Right kidney (tissue), 1 donor: ENCODE measurements around the gene FCRL3.

Experiments used
- DNase-seq: peaks from one replicate; pipeline ENCODE4 v3.0.0-alpha.2; 2016

Gene FCRL3

DNA sequence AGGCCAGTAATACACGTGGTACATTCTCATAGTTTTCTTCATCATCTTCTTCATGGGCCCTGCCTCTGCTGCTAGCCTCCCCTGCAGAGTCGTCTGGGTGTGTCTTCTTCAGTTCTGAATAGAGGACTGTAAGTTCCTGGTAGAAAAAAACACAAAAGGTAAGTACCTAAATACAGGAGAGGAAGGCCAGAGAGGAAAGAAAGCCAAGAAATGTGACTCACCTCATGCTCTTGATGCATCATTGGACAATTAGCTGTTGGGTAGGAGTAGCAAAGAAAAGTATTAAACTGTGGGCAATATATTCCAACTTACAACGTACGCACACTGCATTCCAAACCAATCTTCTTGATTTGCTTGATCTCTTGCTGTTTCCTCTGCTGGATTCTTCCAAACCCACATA, 21.8 kb downstream of the FCRL3 start:
- no peak for DNase-seq

DNA sequence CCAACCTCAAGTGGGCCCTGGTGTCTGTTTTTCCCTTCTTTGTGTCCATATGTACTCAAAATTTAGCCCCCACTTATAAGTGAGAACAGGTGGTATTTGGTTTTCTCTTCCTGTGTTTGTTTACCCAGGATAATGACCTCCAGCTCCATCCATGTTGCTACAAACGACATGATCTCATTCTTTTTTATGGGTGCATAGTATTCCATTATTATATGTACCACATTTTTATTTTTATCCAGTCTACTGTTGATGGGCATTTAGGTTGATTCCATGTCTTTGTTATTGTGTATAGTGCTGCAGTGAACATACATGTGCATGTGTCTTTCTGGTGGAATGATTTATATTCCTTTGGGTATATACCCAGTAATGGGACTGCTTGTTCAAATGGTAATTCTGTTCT, 27.6 kb downstream of the FCRL3 start:
- DNase-seq = no peak

DNA sequence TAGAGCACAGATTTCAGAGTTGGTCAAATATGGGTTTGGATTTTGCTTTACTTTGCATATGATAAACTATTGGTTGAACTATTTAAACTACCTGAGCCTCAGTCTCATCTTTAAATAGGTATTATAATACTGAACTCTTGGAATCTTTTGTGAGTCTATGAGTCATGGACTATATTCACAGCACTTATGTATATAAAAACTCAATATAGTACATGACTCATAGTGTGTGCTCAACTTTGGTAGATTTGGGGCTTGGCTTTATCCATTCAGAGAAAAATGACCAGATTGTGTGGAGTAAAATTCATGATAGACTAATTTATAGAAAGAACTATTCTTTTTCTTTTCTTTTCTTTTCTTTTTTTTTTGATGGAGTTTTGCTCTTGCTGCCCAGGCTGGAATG, 28.7 kb downstream of the FCRL3 start:
- DNase-seq = no peak

DNA sequence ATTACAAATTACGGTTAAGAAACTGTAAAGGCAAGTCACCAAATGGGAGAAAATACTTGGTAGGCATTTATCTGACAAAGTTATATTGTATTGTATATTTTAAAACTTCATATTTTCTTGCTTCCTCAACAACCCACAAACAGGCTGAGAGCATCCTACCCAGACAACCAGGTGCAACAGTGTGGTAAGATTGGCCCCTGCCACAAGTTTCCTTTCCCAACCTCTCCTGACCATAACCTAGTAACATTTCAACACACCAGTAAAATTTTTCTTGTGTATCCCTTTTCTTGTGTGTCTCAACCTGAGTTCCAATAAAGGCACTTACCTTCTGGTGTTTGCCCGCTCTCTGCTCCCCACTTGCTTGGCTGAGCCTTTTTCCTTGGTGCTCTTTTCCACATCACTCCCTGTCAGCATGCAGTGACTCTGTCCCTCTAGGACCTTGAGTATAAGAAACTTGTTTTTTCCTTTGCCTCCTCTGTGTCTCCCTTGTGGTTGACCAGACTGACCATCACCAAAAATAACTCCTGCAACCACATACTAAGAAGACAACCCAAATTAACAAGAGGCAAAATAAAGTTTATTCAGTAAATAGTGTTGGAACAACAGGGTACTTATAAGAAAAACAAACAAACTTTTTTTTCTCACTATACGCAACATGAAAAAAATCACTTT, 40.9 kb downstream of the FCRL3 start:
- no peak for DNase-seq

DNA sequence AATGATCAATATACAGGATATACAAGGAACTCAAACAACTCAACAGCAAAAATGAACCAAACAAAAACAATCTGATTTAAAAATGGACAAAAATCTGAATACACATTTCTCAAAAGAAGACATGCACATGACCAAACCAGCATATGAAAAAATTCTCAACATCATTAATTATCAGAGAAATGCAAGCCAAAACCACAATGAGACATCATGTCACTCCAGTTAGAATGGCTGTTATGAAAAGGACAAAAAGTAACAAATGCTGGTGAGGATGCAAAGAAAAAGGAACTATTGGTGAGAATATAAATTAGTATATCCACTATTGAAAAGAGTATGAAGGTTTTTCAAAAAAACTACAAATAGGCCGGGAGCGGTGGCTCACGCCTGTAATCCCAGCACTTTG, 42.0 kb downstream of the FCRL3 start:
- no peak for DNase-seq

DNA sequence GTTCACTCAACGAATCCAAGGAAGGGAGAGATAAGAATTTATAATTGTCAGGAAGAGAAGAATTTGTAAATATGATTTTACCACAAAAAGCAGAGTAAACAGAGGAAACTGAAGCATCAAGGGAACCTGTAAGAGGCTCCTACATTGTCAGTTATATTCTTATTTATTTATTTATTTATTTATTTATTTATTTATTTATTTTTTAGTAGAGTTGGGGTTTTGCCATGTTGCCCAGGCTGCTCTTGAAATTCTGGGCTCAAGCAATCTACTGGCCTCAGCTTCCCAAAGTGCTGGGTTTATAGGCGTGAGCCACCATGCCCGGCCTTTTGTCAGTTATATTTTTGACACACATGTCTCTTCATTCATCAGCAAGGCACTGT, 47.1 kb downstream of the FCRL3 start:
- no peak for DNase-seq

DNA sequence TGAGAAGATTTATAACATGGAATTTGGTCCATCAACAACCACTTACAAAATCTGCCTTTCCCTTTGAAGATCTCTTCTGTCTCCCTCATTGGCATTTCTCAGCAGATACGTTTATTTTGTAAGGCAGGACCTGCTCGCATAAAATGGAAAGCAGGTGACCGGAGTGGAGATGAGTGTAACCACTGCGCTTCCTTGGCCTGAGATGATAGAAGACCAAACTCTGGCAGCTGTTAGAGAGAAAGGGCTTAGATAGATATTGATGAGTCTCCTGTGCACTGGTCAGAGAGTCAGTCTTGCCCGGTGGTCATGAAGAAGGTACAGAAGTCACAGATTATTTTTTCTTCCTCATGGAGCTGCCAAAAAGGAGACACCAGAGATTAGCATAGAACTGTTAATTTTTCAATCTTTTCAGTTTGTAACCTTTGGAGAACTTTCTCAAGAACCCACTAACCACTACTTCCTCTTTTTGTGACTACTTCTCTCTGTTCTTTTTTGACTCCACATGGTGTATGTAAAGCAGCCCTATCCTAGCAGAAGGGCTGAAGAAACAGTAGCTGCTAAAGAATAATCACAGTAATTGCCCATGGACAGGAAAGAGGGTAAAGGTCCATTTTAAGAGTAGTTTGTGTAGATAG, 47.6 kb downstream of the FCRL3 start:
- no peak for DNase-seq

DNA sequence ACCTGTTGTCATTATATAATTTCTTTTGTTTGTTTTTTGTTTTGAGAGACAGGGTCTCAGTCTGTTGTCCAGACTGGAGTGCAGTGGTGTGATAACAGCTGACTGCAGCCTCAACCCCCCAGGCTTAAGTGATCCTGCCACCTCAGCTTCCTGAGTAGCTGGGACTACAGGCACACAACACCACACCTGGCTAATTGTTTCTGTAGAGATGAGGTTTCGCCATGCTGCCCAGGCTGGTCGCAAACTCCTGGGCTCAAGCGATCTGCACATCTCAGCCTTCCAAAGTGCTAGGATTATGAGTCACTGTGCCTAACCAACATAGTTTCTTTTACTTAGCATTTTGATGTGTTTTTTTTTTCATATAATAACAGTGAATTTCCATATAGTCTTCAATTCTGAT, 52.3 kb downstream of the FCRL3 start:
- DNase-seq = no peak

DNA sequence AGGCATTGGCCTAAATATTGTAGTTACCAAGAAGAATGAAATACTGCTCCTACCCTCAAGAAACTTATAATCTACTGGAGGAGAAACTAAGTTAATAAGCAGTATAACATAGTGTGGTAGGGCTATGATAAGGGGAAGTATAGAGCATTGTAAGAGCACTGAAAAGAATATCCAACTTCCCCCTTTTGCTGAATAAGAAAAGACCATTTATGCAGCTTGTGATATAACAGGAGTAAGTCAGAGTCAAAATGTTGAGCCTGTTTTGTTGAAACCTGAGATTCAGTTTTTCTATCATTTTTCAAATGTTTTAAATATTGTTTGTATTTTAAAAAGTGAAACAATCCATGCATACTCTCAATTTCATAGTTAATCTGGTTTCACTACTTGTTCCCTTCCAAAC, 54.4 kb downstream of the FCRL3 start:
- no peak for DNase-seq

DNA sequence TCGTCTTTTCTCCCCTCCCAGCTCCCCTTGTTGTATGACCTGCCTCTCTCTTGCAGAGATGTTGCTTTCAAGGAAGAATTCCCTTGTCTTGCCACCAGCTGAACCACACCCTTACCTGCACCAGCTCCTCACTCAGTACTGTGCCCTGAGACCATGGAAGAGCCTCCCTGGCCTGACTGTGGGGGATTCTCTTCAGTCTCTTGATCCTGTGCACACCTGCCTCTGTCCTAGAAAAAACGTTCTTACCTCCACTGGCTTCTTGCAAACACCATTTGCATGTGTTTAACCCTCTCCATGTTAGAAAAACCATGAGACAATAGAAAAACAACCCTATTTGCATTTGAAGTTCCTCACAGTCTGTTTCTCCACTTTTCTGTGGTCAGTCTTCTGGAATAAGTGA, 59.4 kb downstream of the FCRL3 start:
- no peak for DNase-seq

DNA sequence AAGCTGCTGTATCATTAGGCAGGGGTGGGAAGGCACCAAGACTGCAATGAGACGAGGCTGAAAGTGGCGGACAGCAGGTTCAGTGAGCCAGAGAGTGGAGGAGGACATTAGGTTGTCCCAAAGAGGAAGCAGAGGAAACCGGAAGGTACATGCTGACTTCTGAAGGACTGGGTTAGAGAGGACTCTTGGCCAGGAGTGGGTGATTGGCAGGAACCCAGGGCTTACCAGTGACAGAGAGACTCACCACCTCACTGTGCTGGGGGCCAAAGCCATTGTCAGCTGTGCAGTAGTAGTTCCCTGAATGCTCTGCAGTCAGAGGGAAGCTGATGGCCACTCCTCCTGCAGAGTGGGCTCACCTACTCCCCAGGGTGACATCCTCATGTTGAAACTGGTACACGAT, 60.8 kb downstream of the FCRL3 start:
- no peak for DNase-seq

DNA sequence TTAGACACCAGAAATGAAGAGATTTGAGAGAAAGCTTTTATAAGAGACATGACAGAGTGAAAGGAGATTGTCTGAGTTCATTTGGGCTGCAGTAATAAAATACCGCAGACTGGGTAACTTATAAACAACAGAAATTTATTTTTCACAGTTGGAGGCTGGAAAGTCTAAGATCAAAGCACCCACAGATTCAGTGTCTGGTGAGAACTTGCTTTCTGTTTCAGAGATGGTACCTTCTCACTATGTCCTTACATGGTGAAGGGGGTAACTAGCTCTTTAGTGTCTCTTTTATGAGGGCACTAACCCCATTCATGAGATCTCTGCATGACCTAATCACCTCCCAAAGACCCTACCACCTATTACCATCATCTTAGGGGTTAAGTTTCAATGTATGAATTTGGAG, 71.8 kb downstream of the FCRL3 start:
- no peak for DNase-seq
